ENCODE results near the gene APEX1.
A peak's percentile ranks its signal among the peaks of the same experiment; 100 is the strongest.

Gene APEX1

GRCh38 chr14:20454516-20455354, at the start of gene APEX1, which contains the start of gene OSGEP:
APEX1 (plus strand) TSS chr14:20455226; CDS start chr14:20455646, 420 bp downstream.
OSGEP (minus strand) TSS chr14:20454812; CDS start chr14:20454683, 129 bp downstream.
- DNase-seq = peak; percentile 98

GRCh38 chr14:20409226-20409625, 45.8 kb upstream of the APEX1 start:
- no peak for DNase-seq

DNA sequence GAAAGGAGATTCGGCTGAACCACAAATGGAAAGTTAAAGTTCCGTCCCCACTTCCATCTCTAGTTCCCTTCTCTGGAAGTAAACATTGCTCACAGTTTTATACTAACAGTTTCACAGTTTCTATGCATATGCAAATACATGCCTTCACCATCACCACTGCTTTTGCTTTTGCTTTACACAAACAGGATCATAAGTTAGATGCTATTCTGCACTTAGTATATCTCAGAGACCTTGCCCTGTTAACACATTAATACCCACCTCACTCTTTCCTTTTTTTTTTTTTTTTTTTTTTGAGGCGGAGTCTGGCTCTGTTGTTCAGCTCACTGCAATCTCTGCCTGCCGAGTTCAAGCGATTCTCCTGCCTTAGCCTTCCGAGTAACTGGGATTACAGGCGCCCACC, 42.6 kb upstream of the APEX1 start:
- no peak for DNase-seq

GRCh38 chr14:20412876-20413743, 41.9 kb upstream of the APEX1 start, which contains the start of gene TEP1:
TEP1 (minus strand) TSS chr14:20413501; CDS start chr14:20408439, 5,062 bp downstream.
- peak; percentile 73 for DNase-seq

- DNase-seq = no peak
Measured at GRCh38 chr14:20413744-20414082, 41.3 kb upstream of the APEX1 start.

- no peak for DNase-seq
Measured at GRCh38 chr14:20415782-20416206, 39.2 kb upstream of the APEX1 start.

GRCh38 chr14:20416223-20416622, 38.8 kb upstream of the APEX1 start:
- no peak for DNase-seq

DNA sequence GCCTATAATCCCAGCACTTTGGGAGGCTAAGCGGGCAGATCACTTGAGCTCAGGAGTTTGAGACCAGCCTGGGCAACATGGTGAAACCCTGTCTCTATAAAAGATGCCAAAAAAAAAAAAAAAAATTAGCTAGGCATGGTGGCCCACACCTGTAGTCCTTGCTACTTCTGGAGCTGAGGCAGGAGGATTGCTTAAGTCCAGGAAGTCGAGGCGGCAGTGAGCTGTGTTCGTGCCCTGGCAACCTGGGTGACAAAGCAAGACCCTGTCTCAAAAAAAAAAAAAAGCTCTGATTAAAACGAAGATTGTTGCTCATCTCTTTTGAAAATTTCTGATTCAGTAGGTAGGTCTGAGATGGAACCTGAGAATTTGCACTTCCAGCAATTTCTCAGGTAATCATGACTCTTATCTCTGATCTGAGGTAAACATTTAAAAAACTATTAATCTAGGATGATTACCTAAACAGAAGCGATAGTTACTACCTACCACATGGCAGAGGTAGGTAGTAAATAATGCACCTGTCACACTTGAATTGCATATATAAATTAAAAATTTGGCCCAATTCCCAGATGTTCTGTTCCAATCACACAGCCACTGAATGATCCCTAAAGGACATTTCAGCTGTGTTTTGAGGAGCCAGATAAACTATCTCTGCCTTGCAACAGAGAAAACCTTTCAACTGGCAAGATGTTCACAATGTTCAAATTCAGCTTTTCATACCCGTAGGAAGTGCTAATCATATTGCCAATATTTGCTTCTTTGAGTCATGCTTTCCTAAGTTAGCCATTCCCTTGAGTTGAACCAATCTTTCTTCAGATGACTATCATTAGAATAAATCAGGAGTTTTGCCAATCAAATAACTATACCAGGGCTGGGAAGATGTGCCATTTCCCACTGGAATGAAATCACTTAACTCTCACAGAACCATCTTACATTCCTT, 37.5 kb upstream of the APEX1 start:
- no peak for DNase-seq

DNA sequence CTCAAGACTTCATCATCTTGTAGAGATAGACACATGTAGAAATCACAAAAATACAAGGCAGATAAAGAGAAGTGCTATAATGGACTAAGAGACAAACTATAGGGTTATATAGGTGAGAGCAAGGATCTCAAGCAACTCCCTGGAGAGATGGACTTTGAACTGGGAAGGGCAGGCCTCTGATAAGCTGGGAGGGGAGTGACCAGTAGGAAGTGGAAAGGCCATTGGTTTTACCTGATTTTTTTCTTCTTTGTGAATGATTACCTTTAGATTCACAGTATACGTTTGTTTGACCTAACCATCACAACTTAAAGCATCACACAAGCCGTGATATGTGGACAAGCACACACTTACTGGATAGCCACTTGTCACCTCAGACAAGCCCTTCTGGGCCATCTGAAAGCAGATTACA, 36.5 kb upstream of the APEX1 start:
- no peak for DNase-seq

- DNase-seq = no peak
Measured at GRCh38 chr14:20419419-20419818, 35.6 kb upstream of the APEX1 start.

- DNase-seq = no peak
Measured at GRCh38 chr14:20421267-20421666, 33.8 kb upstream of the APEX1 start.

DNA sequence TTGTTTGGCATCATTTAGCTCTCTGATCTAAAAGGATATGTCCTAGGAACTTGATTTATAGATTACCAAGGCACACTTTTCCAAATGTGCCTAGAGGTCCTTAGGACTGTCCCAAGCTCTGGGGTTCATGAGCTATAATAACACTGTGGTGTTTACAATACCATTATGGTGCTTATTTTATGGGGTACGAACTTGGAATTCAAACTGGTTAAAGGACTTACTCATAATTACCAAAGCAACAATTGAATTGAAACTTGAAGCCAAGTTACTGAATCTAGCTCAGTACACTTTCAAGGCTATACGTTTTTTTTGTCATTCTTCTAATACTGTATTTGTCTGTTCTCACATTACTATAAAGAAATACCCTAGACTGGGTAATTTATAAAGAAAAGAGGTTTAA, 32.1 kb upstream of the APEX1 start:
- DNase-seq = no peak

DNA sequence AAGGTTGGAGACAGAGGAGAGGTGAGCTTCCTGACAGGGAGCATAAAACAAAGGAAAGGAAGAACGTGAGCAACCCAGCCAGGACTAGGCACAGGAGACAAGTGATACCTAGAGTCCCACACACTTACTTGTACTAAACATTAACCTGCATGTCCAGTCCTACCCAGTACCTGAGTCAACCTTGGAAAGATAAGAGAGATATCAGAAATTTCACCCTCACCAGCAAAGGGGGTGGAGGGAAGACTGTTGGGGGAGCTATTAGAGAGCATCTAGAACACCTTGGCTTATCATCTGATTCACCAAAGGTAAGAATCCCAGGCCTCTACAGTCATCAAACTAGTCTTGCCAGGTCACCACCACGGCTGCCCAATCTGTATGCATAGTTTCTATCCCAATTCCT, 30.2 kb upstream of the APEX1 start:
- DNase-seq = no peak

GRCh38 chr14:20427231-20428009, 27.6 kb upstream of the APEX1 start:
- no peak for DNase-seq

GRCh38 chr14:20428010-20428365, 27.0 kb upstream of the APEX1 start:
- no peak for DNase-seq

DNA sequence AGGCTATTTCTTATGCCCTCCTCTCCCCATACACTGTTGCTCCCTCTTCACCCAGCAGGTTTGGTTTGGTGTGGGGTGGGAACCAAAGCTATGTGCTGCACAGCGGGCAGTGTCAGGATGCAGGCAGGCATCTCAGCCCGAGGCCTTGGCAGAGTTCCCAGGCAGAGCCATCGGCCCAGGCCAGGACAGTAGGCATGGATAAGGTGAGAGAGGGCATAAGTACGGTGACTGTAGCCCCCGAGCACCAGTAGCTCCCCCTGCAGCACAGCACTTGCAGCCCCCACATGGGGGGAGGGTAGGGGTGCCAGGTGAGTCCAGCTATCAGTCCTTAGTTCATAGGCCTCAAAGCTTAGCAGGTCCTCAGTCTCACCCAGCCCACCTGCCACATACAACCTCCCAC, 26.2 kb upstream of the APEX1 start:
- no peak for DNase-seq

GRCh38 chr14:20429801-20430669, 25.0 kb upstream of the APEX1 start:
- no peak for DNase-seq

DNA sequence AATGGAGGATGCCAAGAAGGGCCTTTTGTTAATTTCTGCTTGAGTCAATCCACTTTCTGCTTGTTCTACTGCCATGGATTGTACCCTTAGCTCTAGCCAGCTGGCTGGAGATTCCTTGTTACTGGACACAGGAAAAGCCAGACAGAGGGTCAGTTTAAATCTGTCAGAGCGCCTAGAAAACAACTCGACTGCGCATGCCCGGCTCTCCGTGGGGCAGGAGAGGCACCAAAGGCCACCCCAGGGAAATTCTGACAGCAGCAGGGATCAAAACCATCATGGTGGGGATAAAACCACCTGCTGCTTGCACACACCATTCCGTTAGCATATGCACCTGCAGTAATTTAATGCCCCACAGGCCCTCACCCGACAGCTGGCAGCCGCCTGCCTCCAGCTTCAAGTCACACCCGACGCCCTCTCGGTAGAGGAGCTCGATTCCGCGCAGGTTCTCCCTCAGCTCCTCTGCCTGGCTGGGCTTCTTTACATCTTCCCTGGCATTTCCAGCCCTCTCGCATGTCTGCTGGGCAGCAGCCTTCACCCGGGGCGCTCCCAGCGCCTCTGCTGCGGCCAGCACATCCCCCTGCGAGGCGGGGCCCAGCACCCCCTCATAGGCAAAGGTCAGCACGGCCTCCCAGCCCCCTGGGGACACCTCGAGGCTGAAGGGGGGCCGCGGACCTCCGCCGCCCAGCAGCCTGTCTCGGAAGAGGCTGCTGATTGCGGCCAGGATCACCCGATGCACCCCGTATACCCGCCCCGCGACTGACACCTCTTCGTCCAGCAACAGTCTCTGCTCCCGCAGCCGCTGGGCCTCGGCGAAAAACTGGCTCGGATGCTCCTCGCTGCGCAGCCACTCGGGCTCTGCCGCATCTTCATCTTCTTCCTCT, 20.1 kb upstream of the APEX1 start:
- DNase-seq = no peak

DNA sequence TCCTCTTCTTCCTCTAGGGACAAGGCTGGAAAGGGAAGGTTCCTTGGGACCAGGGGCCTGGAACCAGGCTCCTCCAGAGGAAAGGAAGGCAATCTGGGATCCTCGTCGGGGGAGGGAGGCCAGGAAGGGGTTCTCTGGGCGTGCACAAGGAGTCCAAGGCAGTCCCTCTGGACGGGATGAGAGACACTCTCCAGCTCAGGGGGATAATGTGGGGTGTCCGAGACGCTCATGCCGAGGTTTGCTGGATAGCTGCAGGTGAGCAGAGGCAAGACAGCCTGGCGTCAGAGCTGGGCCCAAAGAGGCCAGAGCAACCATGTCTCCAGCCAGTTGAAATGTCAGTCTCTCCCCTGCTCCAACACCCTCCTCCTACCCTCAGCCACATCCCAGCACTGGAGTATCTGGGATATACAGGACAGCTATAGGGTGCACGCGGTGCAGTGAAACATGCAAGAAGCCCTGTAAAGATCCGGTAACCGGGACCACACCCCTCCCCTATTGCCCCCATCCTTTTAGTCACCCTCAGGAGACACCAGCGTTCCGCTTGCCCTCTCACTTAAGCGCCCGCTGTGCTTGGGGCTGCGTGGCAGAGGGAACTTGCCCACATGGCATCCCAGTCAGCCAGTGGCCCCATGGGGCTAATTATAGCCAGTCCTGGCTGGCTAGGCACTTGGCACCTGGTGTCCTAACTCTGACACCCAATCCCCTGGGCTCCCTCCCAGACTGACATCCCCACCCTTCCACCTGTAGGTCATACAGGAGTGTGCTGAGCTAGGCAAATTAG, 19.3 kb upstream of the APEX1 start, which contains the start of gene KLHL33:
Gene KLHL33 (minus strand): TSS at position 585 of the 781 bp plus-strand sequence. CDS start 355 bp downstream, at position 230.
- no peak for DNase-seq

Measured in stimulated activated naive CD4-positive, alpha-beta T cell treated with Interleukin-2 at 50 U/mL for 16 hours (primary cell).